OCI-LY3 (cell line): ENCODE data around the gene SNAP29.

ENCODE experiments used
- H2AFZ ChIP-seq: fragments of 200-600, 300-600 bp; shearing (Covaris generic); 2 replicates; pipeline ENCODE4 v1.6.0; 2014; ENCODE audit warnings: antibody characterized with exemption, low read depth, low read length
- H3K27ac ChIP-seq: fragments of 200-600, 300-600 bp; sonication (generic); 2 replicates; pipeline ENCODE4 v1.5.1; 2014; ENCODE audit warnings: mild to moderate bottlenecking, low read length, moderate library complexity, mixed read lengths
- H3K27me3 ChIP-seq: fragments of 200-600, 300-600 bp; sonication (generic); 2 replicates; pipeline ENCODE4 v1.6.1; 2014; ENCODE audit warnings: low read depth, low read length, mixed read lengths
- H3K36me3 ChIP-seq: fragments of 200-600, 300-600 bp; sonication (generic); replicated peaks from 2 replicates; pipeline ENCODE3; 2014; ENCODE audit warnings: low read depth, low read length, mixed read lengths
- H3K4me1 ChIP-seq: fragments of 300-600, 200-600 bp; sonication (generic); 2 replicates; pipeline ENCODE4 v1.6.1; 2014; ENCODE audit warnings: low read length, mixed read lengths
- H3K4me2 ChIP-seq: fragments of 200-600, 300-600 bp; sonication (generic); 2 replicates; pipeline ENCODE4 v1.6.1; 2014; ENCODE audit warnings: low read length, mixed read lengths
- H3K4me3 ChIP-seq: fragments of 300-600, 200-600 bp; sonication (generic); 2 replicates; pipeline ENCODE4 v1.5.1; 2014; ENCODE audit warnings: antibody characterized with exemption, mild to moderate bottlenecking, low read length, moderate library complexity
- H3K79me2 ChIP-seq: fragments of 300-600, 200-600 bp; shearing (Covaris generic); 2 replicates; pipeline ENCODE4 v1.6.1; 2014; ENCODE audit warnings: mild to moderate bottlenecking, low read length, mixed read lengths
- H3K9ac ChIP-seq: fragments of 300-600, 200-600 bp; shearing (Covaris generic); 2 replicates; pipeline ENCODE4 v1.6.0; 2014; ENCODE audit warnings: mild to moderate bottlenecking, low read length, moderate library complexity
- H3K9me3 ChIP-seq: fragments of 200-600, 300-600 bp; shearing (Covaris generic); 2 replicates; pipeline ENCODE4 v1.6.1; 2014; ENCODE audit warnings: low read length, mixed read lengths; ENCODE audit not compliant: insufficient read depth
- H4K20me1 ChIP-seq: fragments of 200-600, 300-600 bp; sonication (generic); 2 replicates; pipeline ENCODE4 v1.6.1; 2016; ENCODE audit warnings: low read length, mixed read lengths; ENCODE audit not compliant: insufficient read depth
- CTCF ChIP-seq: fragments of 200-600, 300-600 bp; sonication (generic); IDR thresholded peaks from 2 replicates; pipeline ENCODE4 v1.5.1; 2014; ENCODE audit warnings: antibody characterized with exemption, low read length, low read depth
- EZH2phosphoT487 ChIP-seq: fragments of 200-600 bp; shearing (Covaris generic); IDR thresholded peaks from 2 replicates; pipeline ENCODE4 v1.6.1; 2018; ENCODE audit warnings: antibody characterized with exemption, mixed run types, low read depth

The SNAP29 gene

GRCh38 chr22:20811971-20812660 lies 46.7 kb upstream of the SNAP29 start:
- no peaks in the 10 kb centered on the region for H3K79me2 ChIP-seq
- H3K4me1 ChIP-seq, result no peaks in the 10 kb centered on the region
- H2AFZ ChIP-seq, result no peak overlapping the region
- no peak overlapping the region for H3K4me2 ChIP-seq
- TF ChIP-seq EZH2phosphoT487 (no peak), CTCF (no peak)
- H3K4me3 ChIP-seq, result no peak overlapping the region
- no peak overlapping the region for H3K27ac ChIP-seq
- H4K20me1 ChIP-seq, result no peaks in the 10 kb centered on the region
- no peaks in the 10 kb centered on the region for H3K27me3 ChIP-seq
- peaks cover 43% of the 10 kb centered on the region for H3K36me3 ChIP-seq
- no peaks in the 10 kb centered on the region for H3K9me3 ChIP-seq
- H3K9ac ChIP-seq, result no peak overlapping the region

GRCh38 chr22:20813056-20813455 lies 45.8 kb upstream of the SNAP29 start:
- Histone ChIP-seq H3K27me3 (no peaks in the 10 kb centered on the region), H3K36me3 (peaks cover 41% of the 10 kb centered on the region), H2AFZ (no peak overlapping the region), H3K4me3 (no peak overlapping the region), H3K4me2 (no peak overlapping the region), H3K4me1 (no peaks in the 10 kb centered on the region), H3K9me3 (no peaks in the 10 kb centered on the region), H3K9ac (no peak overlapping the region), H3K27ac (no peak overlapping the region), H4K20me1 (no peaks in the 10 kb centered on the region), H3K79me2 (no peaks in the 10 kb centered on the region)
- no peak for TF ChIP-seq EZH2phosphoT487
- TF ChIP-seq CTCF, result no peak

GRCh38 chr22:20814221-20814808 lies 44.5 kb upstream of the SNAP29 start:
- Histone ChIP-seq H3K79me2 (no peaks in the 10 kb centered on the region), H3K27ac (no peak overlapping the region), H3K4me2 (no peak overlapping the region), H3K4me1 (no peaks in the 10 kb centered on the region), H3K9me3 (no peaks in the 10 kb centered on the region), H3K27me3 (no peaks in the 10 kb centered on the region), H3K9ac (no peak overlapping the region), H3K36me3 (peaks cover 42% of the 10 kb centered on the region), H3K4me3 (no peak overlapping the region), H4K20me1 (no peaks in the 10 kb centered on the region), H2AFZ (no peak overlapping the region)
- TF ChIP-seq CTCF (no peak), EZH2phosphoT487 (no peak)

- no peak for TF ChIP-seq EZH2phosphoT487
- TF ChIP-seq CTCF, result no peak
- H3K4me1 ChIP-seq, result no peaks in the 10 kb centered on the region
- H3K4me3 ChIP-seq, result no peak overlapping the region
- H3K9ac ChIP-seq, result no peak overlapping the region
- H3K36me3 ChIP-seq, result peaks cover 43% of the 10 kb centered on the region
- no peak overlapping the region for H3K4me2 ChIP-seq
- no peaks in the 10 kb centered on the region for H3K27me3 ChIP-seq
- H4K20me1 ChIP-seq, result no peaks in the 10 kb centered on the region
- H2AFZ ChIP-seq, result no peak overlapping the region
- H3K27ac ChIP-seq, result no peak overlapping the region
- H3K9me3 ChIP-seq, result no peaks in the 10 kb centered on the region
- no peaks in the 10 kb centered on the region for H3K79me2 ChIP-seq
Measured at GRCh38 chr22:20815477-20816050, 43.2 kb upstream of the SNAP29 start.
